H9 (cell line): ENCODE data around the gene DNAJC10. TPM values are rescaled to one million over a fixed set of nuclear protein-coding genes. Genes with fewer than 3 reads are reported as not detected.
A peak's percentile ranks its signal among the peaks of the same experiment; 100 is the strongest.

Experiments
- DNase-seq: peaks from one replicate; pipeline ENCODE4 v3.0.0-alpha.2; 2017
- H2AFZ ChIP-seq: one replicate; pipeline ENCODE4 v1.6.1; 2013; ENCODE audit warnings: mild to moderate bottlenecking, low read length, control low read depth, moderate library complexity
- H2AK5ac ChIP-seq: 2 replicates; pipeline ENCODE4 v1.6.1; 2013; ENCODE audit warnings: low read length, control low read depth, mixed read lengths; ENCODE audit not compliant: insufficient read length
- H2BK120ac ChIP-seq: one replicate; pipeline ENCODE4 v1.6.1; 2013; ENCODE audit warnings: low read depth, mild to moderate bottlenecking, low read length, control low read depth, inconsistent platforms; ENCODE audit not compliant: poor library complexity, severe bottlenecking
- H2BK12ac ChIP-seq: 2 replicates; pipeline ENCODE4 v1.6.1; 2013; ENCODE audit warnings: low read length, control low read depth, mixed read lengths, low read depth; ENCODE audit not compliant: insufficient read length
- H2BK15ac ChIP-seq: 2 replicates; pipeline ENCODE4 v1.6.1; 2013; ENCODE audit warnings: low read depth, low read length, control low read depth
- H2BK20ac ChIP-seq: one replicate; pipeline ENCODE4 v1.6.1; 2013; ENCODE audit warnings: low read depth, mild to moderate bottlenecking, low read length, control low read depth, inconsistent platforms; ENCODE audit not compliant: poor library complexity, severe bottlenecking
- H2BK5ac ChIP-seq: 2 replicates; pipeline ENCODE4 v1.6.1; 2013; ENCODE audit warnings: low read length, control low read depth, mixed read lengths; ENCODE audit not compliant: insufficient read length
- H3K14ac ChIP-seq: 2 replicates; pipeline ENCODE4 v1.6.1; 2013; ENCODE audit warnings: low read length, control low read depth; ENCODE audit not compliant: insufficient read depth
- H3K18ac ChIP-seq: 2 replicates; pipeline ENCODE4 v1.6.1; 2013; ENCODE audit warnings: low read depth, mild to moderate bottlenecking, mixed read lengths, low read length, control low read depth; ENCODE audit not compliant: insufficient read length
- H3K23ac ChIP-seq: 2 replicates; pipeline ENCODE4 v1.6.1; 2013; ENCODE audit warnings: low read length, control low read depth, mixed read lengths, low read depth; ENCODE audit not compliant: insufficient read length
- H3K23me2 ChIP-seq: 2 replicates; pipeline ENCODE4 v1.6.1; 2013; ENCODE audit warnings: low read depth, mild to moderate bottlenecking, mixed read lengths, low read length, control low read depth; ENCODE audit not compliant: insufficient read length, poor library complexity, severe bottlenecking
- H3K27ac ChIP-seq: 2 replicates; pipeline ENCODE4 v1.5.1; 2013; ENCODE audit warnings: low read length, control low read depth, mixed read lengths, low read depth; ENCODE audit not compliant: insufficient read length
- H3K27me3 ChIP-seq: 2 replicates; pipeline ENCODE4 v1.6.1; 2013; ENCODE audit warnings: low read length, control low read depth, inconsistent platforms; ENCODE audit not compliant: insufficient read depth
- H3K4ac ChIP-seq: 2 replicates; pipeline ENCODE4 v1.6.1; 2013; ENCODE audit warnings: low read depth, mild to moderate bottlenecking, control low read depth, inconsistent platforms, low read length, moderate library complexity
- H3K4me1 ChIP-seq: 2 replicates; pipeline ENCODE4 v1.6.1; 2013; ENCODE audit warnings: low read length, control low read depth, inconsistent platforms; ENCODE audit not compliant: insufficient read depth
- H3K4me2 ChIP-seq: 2 replicates; pipeline ENCODE4 v1.6.1; 2013; ENCODE audit warnings: low read length, control low read depth, mixed read lengths; ENCODE audit not compliant: insufficient read length, insufficient read depth
- H3K56ac ChIP-seq: 2 replicates; pipeline ENCODE4 v1.6.1; 2013; ENCODE audit warnings: low read depth, mild to moderate bottlenecking, mixed read lengths, low read length, control low read depth; ENCODE audit not compliant: insufficient read length
- H3K79me1 ChIP-seq: 2 replicates; pipeline ENCODE4 v1.6.1; 2013; ENCODE audit warnings: low read depth, mild to moderate bottlenecking, moderate library complexity, low read length, control low read depth, inconsistent platforms; ENCODE audit not compliant: insufficient read depth, poor library complexity, severe bottlenecking
- H3K79me2 ChIP-seq: 2 replicates; pipeline ENCODE4 v1.6.1; 2013; ENCODE audit warnings: low read length, control low read depth, inconsistent platforms; ENCODE audit not compliant: insufficient read depth
- H3K9ac ChIP-seq: 2 replicates; pipeline ENCODE4 v1.6.1; 2013; ENCODE audit warnings: low read length, control low read depth, mixed read lengths; ENCODE audit not compliant: insufficient read length; ENCODE audit errors: extremely low read depth
- H3K9me3 ChIP-seq: one replicate; pipeline ENCODE4 v1.6.1; 2013; ENCODE audit warnings: low read depth, low read length, inconsistent platforms; ENCODE audit not compliant: control insufficient read depth
- H3T11ph ChIP-seq: one replicate; pipeline ENCODE4 v1.6.1; 2013; ENCODE audit warnings: mild to moderate bottlenecking, low read length, control low read depth, inconsistent platforms
- H4K20me1 ChIP-seq: one replicate; pipeline ENCODE4 v1.6.1; 2013; ENCODE audit not compliant: control insufficient read depth, insufficient read length, insufficient read depth
- H4K5ac ChIP-seq: 2 replicates; pipeline ENCODE4 v1.6.1; 2013; ENCODE audit warnings: low read depth, mild to moderate bottlenecking, mixed read lengths, low read length, control low read depth; ENCODE audit not compliant: insufficient read length
- H4K8ac ChIP-seq: replicated peaks from 2 replicates; pipeline ENCODE4 v1.6.1; 2013; ENCODE audit warnings: low read length, control low read depth, mixed read lengths, low read depth; ENCODE audit not compliant: insufficient read length
- H4K91ac ChIP-seq: 2 replicates; pipeline ENCODE4 v1.6.1; 2013; ENCODE audit warnings: low read depth, mild to moderate bottlenecking, moderate library complexity, mixed read lengths, low read length, control low read depth; ENCODE audit not compliant: insufficient read length
- H3K27ac Mint-ChIP-seq, 3 experiments: 2 replicates in 2 of 3; 3 replicates in 1 of 3; pipeline ENCODE4 v1.8.0; 2020 to 2021; ENCODE audit warnings: mixed read lengths in 3 of 3, mild to moderate bottlenecking in 1 of 3, moderate library complexity in 1 of 3
- H3K27me3 Mint-ChIP-seq: 2 replicates; pipeline ENCODE4 v1.8.0; 2021; ENCODE audit warnings: low read depth, mild to moderate bottlenecking, moderate library complexity, mixed read lengths
- H3K36me3 Mint-ChIP-seq, 3 experiments: 2 replicates in 2 of 3; 3 replicates in 1 of 3; pipeline ENCODE4 v1.8.0; 2020 to 2021; ENCODE audit warnings: low read depth in 3 of 3, mixed read lengths in 3 of 3; ENCODE audit not compliant: insufficient read depth in 1 of 3
- H3K4me1 Mint-ChIP-seq, 2 experiments: 2 replicates each; pipeline ENCODE4 v1.8.0; 2020; ENCODE audit warnings: mixed read lengths in 2 of 2
- H3K4me3 Mint-ChIP-seq, 2 experiments: 2 replicates in 1 of 2; 3 replicates in 1 of 2; pipeline ENCODE4 v1.8.0; 2020 to 2021; ENCODE audit warnings: mild to moderate bottlenecking in 2 of 2, mixed read lengths in 2 of 2, moderate library complexity in 1 of 2
- H3K9me3 Mint-ChIP-seq, 2 experiments: 2 replicates in 1 of 2; 3 replicates in 1 of 2; pipeline ENCODE4 v1.8.0; 2020; ENCODE audit warnings: mild to moderate bottlenecking in 2 of 2, mixed read lengths in 2 of 2, moderate library complexity in 1 of 2
- WGBS: extraction: QIAGEN DNeasy Blood & Tissue Kit; methylation state at CpG from one replicate; pipeline ENCODE4 v1.1.7; 2013; ENCODE audit warnings: missing lambda C conversion rate, low lambda C conversion rate, mixed read lengths; ENCODE audit not compliant: insufficient read length; ENCODE audit errors: extremely low coverage; 5-methylcytosine and 5-hydroxymethylcytosine counted together
- total RNA-seq: library from RNA; stranded (reverse); gene quantifications from 2 replicates; pipeline ENCODE4 v1.2.1, GENCODE V29; 2021
- TF ChIP-seq, protein P1 (sequence below): fragments of 200-600 bp; sonication (generic); conservative IDR thresholded peaks from 3 replicates; pipeline ENCODE4 v1.8.0; 2021; ENCODE audit warnings: antibody characterized with exemption, mild to moderate bottlenecking

Gene DNAJC10
- total RNA-seq, 1 experiment from 2014 or later, result 129 TPM

- H3K27me3 Mint-ChIP-seq, result no peaks in the 10 kb centered on the region; the same call in 1 of the 2 replicates
- H2BK20ac ChIP-seq, result no peak overlapping the region
- H2BK15ac ChIP-seq, result no peak overlapping the region
- H3K27ac Mint-ChIP-seq, result peak overlapping the region in 1 of 3 experiments; percentile 78; a peak in 1 of 7 replicates
- H3K27me3 ChIP-seq, result no peaks in the 10 kb centered on the region
- no peak overlapping the region for H3K4ac ChIP-seq
- no peaks in the 10 kb centered on the region for H3K9me3 ChIP-seq
- H4K20me1 ChIP-seq, result no peaks in the 10 kb centered on the region
- no peaks in the 10 kb centered on the region for H3K4me1 ChIP-seq
- no peaks in the 10 kb centered on the region for H3K23me2 ChIP-seq
- no peak overlapping the region for H3K27ac ChIP-seq
- no peaks in the 10 kb centered on the region for H3K36me3 Mint-ChIP-seq
- no peak for DNase-seq
- peaks cover 12 to 21% of the 10 kb centered on the region in 2 experiments for H3K4me1 Mint-ChIP-seq
- H4K8ac ChIP-seq, result no peak overlapping the region
- H3K23ac ChIP-seq, result no peak overlapping the region
- TF ChIP-seq, protein P1, sequence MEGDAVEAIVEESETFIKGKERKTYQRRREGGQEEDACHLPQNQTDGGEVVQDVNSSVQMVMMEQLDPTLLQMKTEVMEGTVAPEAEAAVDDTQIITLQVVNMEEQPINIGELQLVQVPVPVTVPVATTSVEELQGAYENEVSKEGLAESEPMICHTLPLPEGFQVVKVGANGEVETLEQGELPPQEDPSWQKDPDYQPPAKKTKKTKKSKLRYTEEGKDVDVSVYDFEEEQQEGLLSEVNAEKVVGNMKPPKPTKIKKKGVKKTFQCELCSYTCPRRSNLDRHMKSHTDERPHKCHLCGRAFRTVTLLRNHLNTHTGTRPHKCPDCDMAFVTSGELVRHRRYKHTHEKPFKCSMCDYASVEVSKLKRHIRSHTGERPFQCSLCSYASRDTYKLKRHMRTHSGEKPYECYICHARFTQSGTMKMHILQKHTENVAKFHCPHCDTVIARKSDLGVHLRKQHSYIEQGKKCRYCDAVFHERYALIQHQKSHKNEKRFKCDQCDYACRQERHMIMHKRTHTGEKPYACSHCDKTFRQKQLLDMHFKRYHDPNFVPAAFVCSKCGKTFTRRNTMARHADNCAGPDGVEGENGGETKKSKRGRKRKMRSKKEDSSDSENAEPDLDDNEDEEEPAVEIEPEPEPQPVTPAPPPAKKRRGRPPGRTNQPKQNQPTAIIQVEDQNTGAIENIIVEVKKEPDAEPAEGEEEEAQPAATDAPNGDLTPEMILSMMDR, result no peak
- H3K18ac ChIP-seq, result no peak overlapping the region
- no CpG with 5 or more reads among the region's 3 CpGs for WGBS
- H3K4me2 ChIP-seq, result no peak overlapping the region
- H4K5ac ChIP-seq, result no peak overlapping the region
- no peak overlapping the region for H4K91ac ChIP-seq
- H3K79me1 ChIP-seq, result no peaks in the 10 kb centered on the region
- H2BK12ac ChIP-seq, result no peak overlapping the region
- H3K9me3 Mint-ChIP-seq, result no peaks in the 10 kb centered on the region
- H3K9ac ChIP-seq, result no peak overlapping the region
- no peak overlapping the region for H3K56ac ChIP-seq
- H2AFZ ChIP-seq, result no peak overlapping the region
- H2AK5ac ChIP-seq, result no peak overlapping the region
- no peak overlapping the region for H3K4me3 Mint-ChIP-seq
- H3K14ac ChIP-seq, result no peak overlapping the region
- no peak overlapping the region for H3T11ph ChIP-seq
- no peaks in the 10 kb centered on the region for H3K79me2 ChIP-seq
- H2BK5ac ChIP-seq, result no peak overlapping the region
- H2BK120ac ChIP-seq, result no peak overlapping the region
These were observed 115.9 kb downstream of the DNAJC10 start for GRCh38 chr2:182831921-182832320.
